Stimulated activated naive CD8-positive, alpha-beta T cell treated with anti-CD3 and anti-CD28 coated beads, Interleukin-15, amount 100 ng/mL, for 72 hours (primary cell): ENCODE data around the gene UBASH3A.
A peak's percentile ranks its signal among the peaks of the same experiment; 100 is the strongest.

ENCODE experiments used
- ATAC-seq: fragments of 150-1000 bp; cut with Tn5 transposase; 2 replicates; pipeline ENCODE4 v1.10.0; 2021; ENCODE audit warnings: mild to moderate bottlenecking, moderate library complexity
- DNase-seq, 2 donors: peaks; one replicate each; pipeline ENCODE4 v3.0.0; 2021 to 2022
- H3K27ac Mint-ChIP-seq, 2 donors: one replicate each; pipeline ENCODE4 v1.8.0; 2022; ENCODE audit warnings: mild to moderate bottlenecking in 2 of 2, mixed read lengths in 2 of 2, moderate library complexity in 2 of 2
- H3K27me3 Mint-ChIP-seq: one replicate; pipeline ENCODE4 v1.8.0; 2022; ENCODE audit warnings: mixed read lengths
- H3K4me1 Mint-ChIP-seq: one replicate; pipeline ENCODE4 v1.8.0; 2022; ENCODE audit warnings: mild to moderate bottlenecking, mixed read lengths
- H3K4me3 Mint-ChIP-seq, 2 donors: one replicate each; pipeline ENCODE4 v1.8.0; 2022; ENCODE audit warnings: mild to moderate bottlenecking in 2 of 2, mixed read lengths in 2 of 2, moderate library complexity in 1 of 2
- H3K9me3 Mint-ChIP-seq, 2 donors: one replicate each; pipeline ENCODE4 v1.8.0; 2022; ENCODE audit warnings: mixed read lengths in 2 of 2

The UBASH3A gene

DNA sequence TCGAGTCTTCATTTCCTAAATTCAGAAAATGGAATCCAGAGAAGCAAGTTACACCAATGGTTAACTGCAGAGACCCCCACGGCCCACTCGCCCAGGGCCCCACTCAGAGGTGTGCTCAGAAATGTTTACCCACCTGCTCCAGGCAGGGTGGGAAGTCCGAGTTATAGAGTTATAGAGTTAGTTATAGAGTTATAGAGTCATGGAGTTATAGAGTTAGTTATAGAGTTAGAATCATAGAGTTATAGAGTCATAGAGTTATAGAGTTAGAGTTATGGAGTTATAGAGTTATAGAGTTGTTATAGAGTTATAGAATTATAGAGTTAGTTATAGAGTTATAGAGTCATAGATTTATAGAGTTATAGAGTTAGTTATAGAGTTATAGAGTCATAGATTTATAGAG, 31.7 kb downstream of the UBASH3A start:
- Mint-ChIP-seq H3K4me3 (no peak overlapping the region), H3K9me3 (peaks cover 6 to 36% of the 10 kb centered on the region in 2 donors), H3K4me1 (peaks cover 86% of the 10 kb centered on the region), H3K27ac (no peak overlapping the region), H3K27me3 (no peaks in the 10 kb centered on the region)
- DNase-seq, result no peak
- no peak for ATAC-seq

DNA sequence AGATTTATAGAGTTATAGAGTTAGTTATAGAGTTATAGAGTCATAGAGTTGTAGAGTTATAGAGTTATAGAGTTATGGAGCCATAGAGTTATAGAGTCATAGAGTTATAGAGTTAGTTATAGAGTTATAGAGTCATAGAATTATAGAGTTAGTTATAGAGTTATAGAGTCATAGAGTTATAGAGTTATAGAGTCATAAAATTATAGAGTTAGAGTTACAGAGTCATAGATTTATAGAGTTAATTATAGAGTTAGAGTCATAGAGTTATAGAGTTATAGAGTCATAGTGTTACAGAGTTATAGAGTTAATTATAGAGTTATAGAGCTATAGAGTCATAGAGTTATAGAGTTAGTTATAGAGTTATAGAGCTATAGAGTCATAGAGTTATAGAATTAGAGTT, 32.1 kb downstream of the UBASH3A start:
- Mint-ChIP-seq H3K4me3 (no peak overlapping the region), H3K9me3 (peaks cover 6 to 36% of the 10 kb centered on the region in 2 donors), H3K27me3 (no peaks in the 10 kb centered on the region), H3K4me1 (peaks cover 90% of the 10 kb centered on the region), H3K27ac (no peak overlapping the region)
- DNase-seq (no peak), ATAC-seq (no peak)

DNA sequence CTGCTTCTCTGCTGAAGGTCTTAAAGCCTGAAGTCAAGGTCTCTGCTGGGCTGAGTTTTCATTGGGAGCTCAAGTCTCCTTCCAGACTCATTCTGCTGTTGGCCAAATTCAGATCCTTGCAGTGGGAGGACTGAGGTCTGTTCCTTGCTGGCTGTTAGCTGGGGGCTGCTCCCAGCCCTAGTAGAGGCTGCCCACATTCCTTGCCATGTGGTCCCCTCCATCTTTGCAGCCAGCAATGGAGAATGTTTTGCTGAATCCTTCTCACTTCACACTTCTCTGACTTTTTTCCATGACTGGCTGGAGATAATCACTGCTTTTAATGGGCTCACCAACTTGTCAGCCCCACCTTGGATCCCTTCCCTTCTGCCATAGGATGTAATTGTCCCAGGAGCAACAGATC, 33.2 kb downstream of the UBASH3A start:
- peaks cover 93% of the 10 kb centered on the region for H3K4me1 Mint-ChIP-seq
- DNase-seq (no peak), ATAC-seq (no peak)
- no peak overlapping the region for H3K4me3 Mint-ChIP-seq
- H3K9me3 Mint-ChIP-seq, result peaks cover 6 to 29% of the 10 kb centered on the region in 2 donors
- no peaks in the 10 kb centered on the region for H3K27me3 Mint-ChIP-seq
- no peak overlapping the region for H3K27ac Mint-ChIP-seq

DNA sequence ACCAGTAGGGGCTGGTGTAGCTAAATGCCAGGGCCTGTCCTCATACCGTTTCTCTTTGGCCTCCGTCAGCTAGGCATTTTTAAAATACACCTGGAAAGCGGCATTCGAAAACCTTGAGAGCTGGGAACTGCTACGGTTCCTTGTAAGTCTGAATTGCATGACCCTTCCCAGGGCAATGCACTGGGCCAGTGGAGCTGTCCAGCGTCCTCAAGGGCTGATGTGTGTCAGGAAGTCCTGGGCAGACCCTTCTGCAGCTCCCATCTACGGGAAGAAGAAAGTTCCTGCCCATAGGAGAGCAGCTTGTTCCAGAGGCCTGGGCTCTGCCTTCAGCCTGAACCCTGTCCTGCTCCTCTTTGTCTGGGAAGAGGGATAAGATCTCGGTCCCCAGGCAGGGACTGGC, 34.1 kb downstream of the UBASH3A start:
- DNase-seq (no peak), ATAC-seq (no peak)
- no peak overlapping the region for H3K4me3 Mint-ChIP-seq
- peaks cover 97% of the 10 kb centered on the region for H3K4me1 Mint-ChIP-seq
- peaks cover 6 to 21% of the 10 kb centered on the region in 2 donors for H3K9me3 Mint-ChIP-seq
- H3K27me3 Mint-ChIP-seq, result no peaks in the 10 kb centered on the region
- H3K27ac Mint-ChIP-seq, result peak overlapping the region; percentile 9 to 91

DNA sequence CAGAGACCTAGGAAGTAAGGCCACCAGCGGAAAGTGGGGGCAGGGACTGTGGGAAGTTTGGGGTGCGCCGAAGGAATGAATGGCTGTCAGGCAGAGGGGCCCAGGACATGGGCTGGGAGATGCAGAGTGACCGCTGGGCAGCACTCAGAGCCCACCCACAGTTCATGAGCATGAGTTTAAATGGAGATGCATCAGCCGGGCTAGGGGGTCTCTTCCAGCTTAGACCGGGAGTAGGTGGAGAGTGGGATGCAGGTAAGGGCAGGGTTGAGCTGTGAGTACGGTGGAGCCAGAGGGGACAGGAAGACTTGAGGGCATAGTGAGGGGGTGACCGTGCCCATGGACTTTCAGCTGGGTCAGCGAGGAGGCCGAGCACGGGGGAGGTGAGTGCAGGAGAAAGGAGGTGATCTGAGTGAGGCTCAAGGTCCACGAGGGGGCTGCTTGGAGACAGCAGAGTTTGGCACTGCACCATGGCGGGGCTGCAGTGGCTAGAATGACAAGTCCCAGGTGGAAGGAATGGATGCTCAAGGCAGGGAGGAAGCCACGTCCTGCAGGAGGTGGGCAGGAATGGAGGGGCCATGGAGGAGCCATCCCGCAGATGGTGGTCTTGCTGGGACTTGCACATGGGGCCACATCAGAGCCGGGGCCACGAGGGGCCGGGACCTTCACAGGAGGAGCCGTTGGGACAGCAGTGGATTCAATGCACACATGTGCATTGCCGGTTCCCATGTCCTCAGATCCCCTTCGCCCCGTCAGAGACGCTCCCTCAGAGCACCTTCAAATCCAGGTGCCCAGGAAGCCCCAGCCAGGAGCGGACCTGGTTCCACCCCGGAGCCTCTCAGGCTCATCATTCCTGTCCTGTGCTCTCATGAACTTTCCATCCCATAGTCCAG, 34.9 kb downstream of the UBASH3A start:
- ATAC-seq (no peak), DNase-seq (no peak)
- Mint-ChIP-seq H3K4me3 (peak overlapping the region in 1 of 2 donors; percentile 70), H3K27ac (peak overlapping the region in 1 of 2 donors; percentile 61), H3K9me3 (peaks cover 6 to 21% of the 10 kb centered on the region in 2 donors), H3K4me1 (peaks cover 97% of the 10 kb centered on the region), H3K27me3 (no peaks in the 10 kb centered on the region)

DNA sequence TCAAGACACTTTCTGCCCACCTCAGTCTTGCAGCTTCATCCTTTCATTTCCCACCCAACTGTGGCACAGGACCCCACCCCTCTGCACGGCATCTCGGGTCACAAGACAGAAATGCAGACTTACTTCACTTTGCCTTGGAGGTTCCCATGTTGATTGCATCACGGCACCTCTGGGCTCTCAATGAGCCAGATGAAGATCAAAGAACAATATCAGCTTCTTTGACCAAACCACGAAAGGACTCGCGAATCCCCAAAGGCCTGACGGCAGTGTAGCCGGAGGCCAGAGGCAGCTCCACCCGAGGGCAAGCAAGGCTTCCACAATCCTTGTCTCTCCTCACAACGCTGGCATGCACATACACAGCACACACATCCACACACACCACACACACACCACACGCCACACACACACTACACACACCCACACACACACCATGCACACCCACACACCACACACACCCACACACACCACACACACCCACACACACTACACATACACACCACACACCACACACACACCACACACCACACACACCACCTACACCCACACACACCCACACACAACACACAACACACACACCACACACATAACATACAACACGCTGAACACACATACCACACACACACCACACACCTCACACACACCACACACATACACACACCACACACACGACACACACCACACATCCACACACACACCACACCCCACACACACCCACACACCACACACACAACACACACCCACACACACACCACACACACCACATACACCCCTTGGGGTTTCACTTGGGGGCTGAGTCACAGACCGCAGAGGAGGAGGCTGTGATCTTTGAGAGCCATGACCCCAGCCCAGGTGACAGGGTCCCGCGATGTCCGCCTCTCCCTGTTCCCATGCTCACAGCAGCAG, 35.8 kb downstream of the UBASH3A start:
- H3K4me3 Mint-ChIP-seq, result peak overlapping the region; percentile 26 to 70
- no peaks in the 10 kb centered on the region for H3K27me3 Mint-ChIP-seq
- peaks cover 6 to 18% of the 10 kb centered on the region in 2 donors for H3K9me3 Mint-ChIP-seq
- peak overlapping the region; percentile 88 to 97 for H3K27ac Mint-ChIP-seq
- DNase-seq (peak; percentile 67 to 74), ATAC-seq (peak; percentile 86)
- H3K4me1 Mint-ChIP-seq, result peaks cover 95% of the 10 kb centered on the region

DNA sequence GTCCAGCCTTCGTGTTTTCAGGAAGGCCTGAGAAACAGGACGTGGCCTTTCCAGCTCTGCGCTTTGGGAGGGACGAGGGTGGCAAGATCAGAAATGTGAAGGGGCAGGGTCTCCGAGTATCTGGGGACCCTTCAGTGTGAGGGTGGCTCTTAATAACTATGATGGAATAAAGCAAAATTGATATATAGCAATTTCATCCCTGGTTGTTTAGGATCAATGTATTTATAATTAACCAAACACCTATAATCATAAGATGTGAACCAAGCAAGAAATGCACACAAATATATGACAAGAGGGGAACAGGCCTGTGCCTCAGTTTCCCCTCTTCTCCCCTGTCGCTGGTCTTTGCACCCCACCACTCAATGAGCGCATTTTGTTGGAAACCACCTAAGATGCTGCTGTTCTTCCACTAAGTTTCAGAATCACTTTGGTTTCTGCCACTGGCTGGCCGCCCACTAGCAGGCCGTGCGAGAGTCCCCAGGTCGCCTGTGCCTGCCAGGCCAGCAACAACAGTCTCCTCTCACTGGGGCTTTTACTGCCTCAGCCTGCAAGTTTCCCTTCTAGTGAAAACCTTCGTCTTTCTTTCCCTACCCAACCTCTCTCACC, 36.6 kb downstream of the UBASH3A start:
- Mint-ChIP-seq H3K27ac (peak overlapping the region; percentile 88 to 97), H3K9me3 (peaks cover 6 to 10% of the 10 kb centered on the region in 2 donors), H3K4me1 (peaks cover 95% of the 10 kb centered on the region), H3K27me3 (no peaks in the 10 kb centered on the region), H3K4me3 (peak overlapping the region; percentile 26 to 70)
- ATAC-seq (peak; percentile 82), DNase-seq (peak; percentile 53 to 70)

DNA sequence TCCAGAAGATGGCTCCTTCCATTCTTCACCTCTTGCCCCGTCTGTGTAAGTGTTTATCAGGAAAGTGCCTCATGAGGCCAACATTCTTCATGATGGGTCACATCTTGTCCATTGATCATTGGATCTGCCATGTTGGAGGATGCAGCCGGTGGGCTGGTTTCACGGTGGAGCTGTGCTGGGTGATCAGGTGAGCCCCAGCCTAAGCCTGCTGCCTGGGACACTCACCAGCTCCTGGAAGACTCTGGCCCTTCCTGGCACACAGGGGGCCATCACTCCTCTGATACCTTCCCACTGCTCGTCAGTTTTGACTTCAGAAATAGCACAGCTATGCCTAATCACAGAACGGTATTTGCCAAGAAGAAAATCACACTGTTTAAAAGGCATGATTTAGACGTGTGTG, 38.3 kb downstream of the UBASH3A start:
- ATAC-seq, result no peak
- H3K4me3 Mint-ChIP-seq, result no peak overlapping the region
- H3K9me3 Mint-ChIP-seq, result peaks cover 6 to 8% of the 10 kb centered on the region in 2 donors
- peaks cover 95% of the 10 kb centered on the region for H3K4me1 Mint-ChIP-seq
- peak overlapping the region in 1 of 2 donors; percentile 39 for H3K27ac Mint-ChIP-seq
- no peak for DNase-seq
- no peaks in the 10 kb centered on the region for H3K27me3 Mint-ChIP-seq

DNA sequence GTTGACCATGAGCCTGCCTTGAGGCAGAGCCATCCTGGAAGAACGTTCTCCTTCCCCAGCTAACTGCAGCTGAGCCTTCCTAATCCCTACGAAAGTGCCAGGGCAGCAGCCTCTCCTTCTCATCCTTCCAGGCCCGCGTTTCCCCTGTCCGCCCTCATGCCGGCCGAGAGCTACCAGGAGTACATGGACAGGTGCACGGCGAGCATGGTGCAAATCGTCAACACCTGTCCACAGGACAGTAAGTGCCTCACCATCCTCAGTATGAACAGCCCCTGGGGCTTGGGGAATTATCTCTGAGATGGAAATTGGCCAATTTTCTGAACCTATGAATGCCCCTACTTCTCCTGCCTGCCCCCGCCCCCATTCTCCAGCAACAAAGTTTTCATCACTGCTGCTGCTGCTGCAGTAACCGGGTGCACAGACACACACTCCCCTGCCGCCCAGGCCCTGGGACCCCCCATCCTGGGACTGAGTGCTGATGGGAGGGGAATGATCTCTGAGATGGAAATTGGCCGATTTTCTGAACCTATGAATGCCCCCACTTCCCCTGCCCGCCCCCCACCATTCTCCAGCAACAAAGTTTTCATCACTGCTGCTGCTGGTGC, 39.6 kb downstream of the UBASH3A start:
- DNase-seq, result no peak
- ATAC-seq, result no peak
- Mint-ChIP-seq H3K4me3 (peak overlapping the region in 1 of 2 donors; percentile 67), H3K27ac (peak overlapping the region in 1 of 2 donors; percentile 95), H3K27me3 (no peaks in the 10 kb centered on the region), H3K4me1 (peaks cover 98% of the 10 kb centered on the region), H3K9me3 (peaks cover 6 to 8% of the 10 kb centered on the region in 2 donors)

DNA sequence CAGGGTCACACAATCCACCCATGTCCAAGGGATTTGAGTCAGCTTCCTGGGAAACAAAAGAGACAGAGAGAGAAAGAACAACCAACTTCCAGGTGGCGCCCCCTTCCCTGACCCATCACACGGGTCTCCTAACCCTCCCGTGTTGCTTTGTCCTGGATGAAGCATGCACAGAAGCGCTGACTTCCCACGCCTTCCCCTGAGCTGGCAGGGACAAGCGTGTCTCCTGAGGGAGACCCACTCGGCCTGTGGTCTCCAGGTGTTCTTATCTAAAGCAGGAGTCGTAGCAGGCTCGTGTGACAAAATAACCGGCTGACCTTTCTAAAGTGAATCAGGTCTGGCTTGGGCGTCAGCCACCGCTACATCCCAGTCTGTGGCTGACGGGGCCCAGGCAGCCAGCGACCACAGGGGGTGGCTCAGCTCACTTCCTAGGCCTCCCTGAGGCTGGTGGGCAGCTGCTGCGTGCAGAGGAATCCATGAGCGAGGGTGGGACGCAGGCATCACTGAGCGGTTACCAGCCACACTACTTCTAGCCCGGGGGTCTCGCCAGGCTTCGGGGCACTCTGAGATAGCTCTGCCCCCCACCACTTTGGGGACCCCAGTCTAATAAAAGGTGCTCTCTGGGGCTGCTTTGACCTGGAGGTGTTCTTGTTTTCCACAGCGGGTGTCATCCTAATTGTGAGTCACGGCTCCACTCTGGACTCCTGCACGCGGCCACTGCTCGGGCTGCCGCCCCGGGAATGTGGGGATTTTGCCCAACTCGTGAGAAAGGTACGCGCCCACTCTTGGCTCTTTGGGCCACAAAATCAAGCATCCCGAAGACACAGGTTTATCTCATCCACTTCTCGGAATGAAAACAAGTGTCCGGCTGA, 40.4 kb downstream of the UBASH3A start:
- peak overlapping the region in 1 of 2 donors; percentile 95 for H3K27ac Mint-ChIP-seq
- H3K27me3 Mint-ChIP-seq, result no peaks in the 10 kb centered on the region
- peaks cover 6 to 8% of the 10 kb centered on the region in 2 donors for H3K9me3 Mint-ChIP-seq
- ATAC-seq (no peak), DNase-seq (no peak)
- peak overlapping the region in 1 of 2 donors; percentile 67 for H3K4me3 Mint-ChIP-seq
- H3K4me1 Mint-ChIP-seq, result peaks cover 98% of the 10 kb centered on the region

DNA sequence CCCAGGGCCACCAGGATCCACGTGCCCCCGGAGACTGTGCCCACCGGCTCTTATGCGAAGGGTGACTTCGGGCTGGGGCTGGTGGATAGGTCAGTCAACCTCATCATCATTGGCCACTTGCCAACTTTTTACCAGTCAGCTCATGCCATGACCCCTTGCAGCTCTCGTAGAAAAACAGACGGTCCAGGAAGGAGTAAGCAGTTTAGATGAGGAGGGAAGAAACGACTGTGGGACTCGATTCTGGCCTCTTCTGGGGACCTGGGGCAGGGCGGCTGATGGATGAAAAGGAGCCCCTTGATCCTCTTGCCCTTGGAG, 41.0 kb downstream of the UBASH3A start:
- H3K4me3 Mint-ChIP-seq, result no peak overlapping the region
- DNase-seq, result no peak
- H3K27ac Mint-ChIP-seq, result no peak overlapping the region
- no peak for ATAC-seq
- H3K27me3 Mint-ChIP-seq, result no peaks in the 10 kb centered on the region
- H3K4me1 Mint-ChIP-seq, result peaks cover 98% of the 10 kb centered on the region
- H3K9me3 Mint-ChIP-seq, result peaks cover 2 to 4% of the 10 kb centered on the region in 2 donors

DNA sequence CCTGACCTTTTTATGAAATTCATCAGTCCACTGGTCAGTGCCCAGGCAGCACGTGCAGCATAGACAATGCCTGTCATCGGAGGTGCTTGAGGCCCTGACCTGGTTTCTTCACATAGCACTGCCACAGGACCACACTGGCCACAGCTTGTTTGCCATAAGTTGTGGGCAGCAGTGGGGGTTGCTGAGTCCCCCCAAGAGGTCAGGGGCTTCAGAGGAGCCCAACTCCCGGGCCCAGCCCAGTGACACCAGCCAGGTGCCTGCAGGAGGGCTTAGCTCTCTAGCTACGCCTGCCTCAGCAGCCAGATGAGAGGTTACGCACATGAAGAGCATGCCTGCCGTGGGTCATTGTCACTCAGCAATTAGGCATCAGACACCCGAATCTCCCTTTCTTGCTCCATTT, 41.6 kb downstream of the UBASH3A start:
- DNase-seq (no peak), ATAC-seq (no peak)
- no peaks in the 10 kb centered on the region for H3K27me3 Mint-ChIP-seq
- peak overlapping the region in 1 of 2 donors; percentile 2 for H3K27ac Mint-ChIP-seq
- H3K4me3 Mint-ChIP-seq, result no peak overlapping the region
- no peaks in the 10 kb centered on the region for H3K9me3 Mint-ChIP-seq
- H3K4me1 Mint-ChIP-seq, result peaks cover 98% of the 10 kb centered on the region

DNA sequence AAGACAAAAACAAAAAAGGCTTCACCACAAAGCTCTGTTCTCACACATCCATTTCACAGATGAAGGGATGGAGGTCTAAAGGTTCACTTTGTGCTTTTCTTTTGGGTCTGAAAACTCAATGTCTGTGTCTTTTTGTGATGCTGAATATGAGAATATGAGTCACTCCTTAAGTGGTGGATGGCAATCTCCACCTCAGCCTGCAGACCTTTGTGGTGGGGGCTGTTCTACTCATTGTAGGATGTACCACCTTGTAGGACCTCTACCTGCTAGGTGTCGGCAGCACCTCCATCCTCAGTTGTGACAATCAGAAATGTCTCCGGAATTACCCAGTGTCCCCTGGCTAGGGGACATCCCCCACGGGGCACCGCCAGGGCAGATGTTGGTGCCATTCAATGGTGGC, 42.8 kb downstream of the UBASH3A start:
- Mint-ChIP-seq H3K27ac (peak overlapping the region; percentile 5 to 79), H3K4me1 (peaks cover 96% of the 10 kb centered on the region), H3K27me3 (no peaks in the 10 kb centered on the region), H3K9me3 (no peaks in the 10 kb centered on the region), H3K4me3 (peak overlapping the region; percentile 2 to 48)
- no peak for DNase-seq
- peak; percentile 58 for ATAC-seq

DNA sequence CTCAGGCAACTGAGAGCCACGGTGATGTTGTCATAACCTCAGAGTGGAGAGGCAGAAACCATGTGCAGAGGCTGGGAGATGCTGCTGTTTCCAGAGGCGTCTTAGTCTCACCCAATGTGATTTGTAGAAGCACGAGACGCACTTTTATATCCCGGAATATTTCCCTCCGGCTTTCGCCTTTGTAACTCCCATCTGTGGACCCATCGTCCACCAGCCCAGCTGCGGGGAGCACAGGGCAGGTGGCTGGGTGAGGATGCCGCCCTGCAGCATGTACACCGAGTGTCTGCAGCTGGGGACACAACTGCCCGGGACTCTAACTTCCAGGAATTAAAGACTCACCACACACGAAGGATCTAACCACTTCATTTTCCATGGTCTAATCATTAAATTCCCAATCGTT, 43.5 kb downstream of the UBASH3A start:
- H3K27ac Mint-ChIP-seq, result no peak overlapping the region
- H3K4me3 Mint-ChIP-seq, result no peak overlapping the region
- H3K27me3 Mint-ChIP-seq, result no peaks in the 10 kb centered on the region
- peaks cover 89% of the 10 kb centered on the region for H3K4me1 Mint-ChIP-seq
- no peak for ATAC-seq
- no peaks in the 10 kb centered on the region for H3K9me3 Mint-ChIP-seq
- DNase-seq, result no peak
